HL-60 (cell line): ENCODE results near the gene APPBP2.

Experiments used
- GABPA ChIP-seq: IDR thresholded peaks from 2 replicates; pipeline ENCODE4 v1.6.1; 2012; ENCODE audit warnings: low read depth
- POLR2AphosphoS5 ChIP-seq: IDR thresholded peaks from 2 replicates; pipeline ENCODE4 v1.6.1; 2012; ENCODE audit warnings: low read depth
- REST ChIP-seq: IDR thresholded peaks from 2 replicates; pipeline ENCODE4 v1.6.1; 2012; ENCODE audit warnings: low read depth; ENCODE audit not compliant: insufficient replicate concordance
- SPI1 ChIP-seq: IDR thresholded peaks from 2 replicates; pipeline ENCODE4 v1.6.1; 2012; ENCODE audit warnings: low read depth, mild to moderate bottlenecking, borderline replicate concordance
- TF ChIP-seq, protein P1 (sequence below): IDR thresholded peaks from one replicate; pipeline ENCODE4 v1.5.1; 2011; ENCODE audit warnings: low read length, control low read depth, inconsistent platforms; ENCODE audit not compliant: insufficient read depth

DNA sequence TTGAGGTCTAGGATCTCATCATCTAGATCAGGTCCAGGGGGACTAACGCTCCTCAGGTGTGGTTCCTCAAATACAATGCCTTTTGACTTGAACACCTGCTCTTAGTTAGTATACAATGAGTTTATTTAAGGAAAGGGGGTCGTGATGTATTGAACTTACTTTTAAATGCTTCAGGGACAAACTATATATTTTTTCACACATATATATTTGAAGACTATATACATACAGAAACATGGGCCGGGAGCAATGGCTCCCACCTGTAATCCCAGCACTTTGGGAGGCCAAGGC is 122.6 kb downstream of the APPBP2 start:
- TF ChIP-seq, protein P1, sequence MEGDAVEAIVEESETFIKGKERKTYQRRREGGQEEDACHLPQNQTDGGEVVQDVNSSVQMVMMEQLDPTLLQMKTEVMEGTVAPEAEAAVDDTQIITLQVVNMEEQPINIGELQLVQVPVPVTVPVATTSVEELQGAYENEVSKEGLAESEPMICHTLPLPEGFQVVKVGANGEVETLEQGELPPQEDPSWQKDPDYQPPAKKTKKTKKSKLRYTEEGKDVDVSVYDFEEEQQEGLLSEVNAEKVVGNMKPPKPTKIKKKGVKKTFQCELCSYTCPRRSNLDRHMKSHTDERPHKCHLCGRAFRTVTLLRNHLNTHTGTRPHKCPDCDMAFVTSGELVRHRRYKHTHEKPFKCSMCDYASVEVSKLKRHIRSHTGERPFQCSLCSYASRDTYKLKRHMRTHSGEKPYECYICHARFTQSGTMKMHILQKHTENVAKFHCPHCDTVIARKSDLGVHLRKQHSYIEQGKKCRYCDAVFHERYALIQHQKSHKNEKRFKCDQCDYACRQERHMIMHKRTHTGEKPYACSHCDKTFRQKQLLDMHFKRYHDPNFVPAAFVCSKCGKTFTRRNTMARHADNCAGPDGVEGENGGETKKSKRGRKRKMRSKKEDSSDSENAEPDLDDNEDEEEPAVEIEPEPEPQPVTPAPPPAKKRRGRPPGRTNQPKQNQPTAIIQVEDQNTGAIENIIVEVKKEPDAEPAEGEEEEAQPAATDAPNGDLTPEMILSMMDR: no peak
- no peak for TF ChIP-seq REST
- TF ChIP-seq POLR2AphosphoS5: no peak
- no peak for TF ChIP-seq GABPA
- TF ChIP-seq SPI1: no peak
